Left renal cortex interstitium (tissue), 4 donors: ENCODE measurements around the gene PKDREJ. TPM values are rescaled to one million over a fixed set of nuclear protein-coding genes. Genes with fewer than 3 reads are reported as not detected.

ENCODE experiments used
- DNase-seq, 4 donors: peaks; one replicate each; pipeline ENCODE4 v3.0.0-alpha.2; 2013; ENCODE audit warnings: low read depth in 4 of 4, low spot score in 2 of 4, missing footprints in 1 of 4
- polyA plus RNA-seq, 4 donors: library from polyadenylated mRNA; unstranded; fragments of 120-200 nt; gene quantifications; one replicate each; pipeline ENCODE4 v1.2.1, GENCODE V29; 2013; ENCODE audit not compliant: insufficient read length in 4 of 4

Gene PKDREJ
- polyA plus RNA-seq, 4 donors, result 0.22 to 0.55 (median 0.32) TPM

DNA sequence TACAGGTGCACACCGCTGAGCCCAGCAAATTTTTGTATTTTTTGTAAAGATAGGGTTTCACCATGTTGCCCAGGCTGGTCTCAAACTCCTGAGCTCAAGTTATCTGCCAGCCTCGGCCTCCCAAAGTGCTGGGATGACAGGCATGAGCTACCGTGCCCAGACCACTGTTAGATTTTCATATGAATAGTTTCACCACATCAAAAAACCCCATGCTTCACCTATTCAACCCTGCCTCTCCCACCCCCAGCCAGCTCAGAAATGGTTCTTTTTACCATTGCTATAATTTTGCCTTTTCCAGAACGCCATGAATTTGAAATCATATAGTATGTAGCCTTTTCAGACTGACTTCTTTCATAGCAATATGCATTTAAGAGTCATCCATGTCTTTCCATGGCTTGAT, 50.9 kb downstream of the PKDREJ start:
- DNase-seq, result no peak

DNA sequence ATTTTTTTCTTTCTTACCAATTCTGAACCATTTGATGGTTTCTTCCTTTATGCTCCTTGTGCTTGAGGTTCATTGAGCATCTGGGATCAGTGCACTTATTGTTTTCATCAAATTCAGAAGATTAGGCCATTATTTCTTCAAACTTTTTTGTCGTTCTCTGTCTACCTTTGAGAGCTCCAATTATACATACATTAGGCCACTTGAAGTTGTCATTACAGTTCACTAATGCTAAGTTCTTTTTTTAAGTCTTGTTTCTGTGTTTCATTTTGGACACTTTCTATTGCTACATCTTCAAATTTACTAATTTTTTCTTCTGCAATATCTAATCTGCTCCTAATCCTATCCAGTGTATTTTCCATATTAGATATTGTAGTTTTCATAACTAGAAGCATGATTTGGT, 53.9 kb downstream of the PKDREJ start:
- DNase-seq, result no peak

Other genes with a start within 250 kb of the PKDREJ start
- gene PPARA, start 112.8 kb downstream of the PKDREJ start, polyA plus RNA-seq, result 10 to 100 TPM; 22.4 to 34.1 (median 28.3) TPM
- gene CDPF1, start 13.1 kb downstream of the PKDREJ start, polyA plus RNA-seq, result 10 to 100 TPM; 11.9 to 16.4 (median 14.5) TPM
- gene TTC38, start 4.7 kb upstream of the PKDREJ start, polyA plus RNA-seq, result 10 to 100 TPM; 48.0 to 71.2 (median 54.2) TPM
- gene GTSE1, start 33.5 kb upstream of the PKDREJ start, polyA plus RNA-seq, result 10 to 100 TPM; 10.5 to 21.1 (median 19.1) TPM
- 10 to 100 TPM; 39.9 to 70.5 (median 50.9) TPM for gene TRMU, start 72.4 kb upstream of the PKDREJ start, polyA plus RNA-seq